Inflammatory macrophage treated with lipopolysaccharide for 4 hours (primary cell): ENCODE results near the gene ZNF691.
A peak's percentile ranks its signal among the peaks of the same experiment; 100 is the strongest.
"Not testable (repeated sequence)": the region's sequence is repeated elsewhere in the genome, so short reads cannot be mapped to it uniquely, and the experiment has no call there.

ENCODE experiments used
- DNase-seq: peaks from one replicate; pipeline ENCODE4 v3.0.0-alpha.2; 2020

ZNF691 gene

GRCh38 chr1:42833981-42834380 lies 12.4 kb upstream of the ZNF691 start:
- DNase-seq, result peak; percentile 49

- DNase-seq, result no peak
Measured at GRCh38 chr1:42834803-42835202, 11.6 kb upstream of the ZNF691 start.

- DNase-seq, result no peak
Measured at GRCh38 chr1:42835422-42835821, 11.0 kb upstream of the ZNF691 start.

GRCh38 chr1:42837709-42838108 lies 8.7 kb upstream of the ZNF691 start:
- peak; percentile 69 for DNase-seq

GRCh38 chr1:42838482-42839190 lies 7.8 kb upstream of the ZNF691 start:
- DNase-seq, result peak; percentile 78

DNA sequence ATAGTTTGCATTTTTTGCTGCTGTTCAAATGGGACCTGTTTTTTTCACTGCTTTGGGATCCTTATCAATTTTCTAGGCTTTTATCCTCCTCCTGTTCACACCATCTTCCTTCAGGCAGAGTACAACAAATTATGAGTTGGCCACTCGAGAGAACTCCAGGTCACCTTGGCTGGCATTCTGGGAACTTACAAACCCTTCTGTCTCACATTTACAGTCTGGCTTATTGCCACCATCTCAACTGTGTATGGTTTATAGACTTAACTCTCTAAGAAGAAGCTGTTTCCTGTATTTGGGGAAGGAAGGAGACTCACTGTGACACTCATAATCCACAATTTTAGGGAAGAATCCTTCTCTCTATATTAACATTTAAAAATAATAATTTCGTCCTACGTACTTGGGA lies 5.4 kb upstream of the ZNF691 start:
- DNase-seq, result no peak

GRCh38 chr1:42841440-42842147 lies 4.8 kb upstream of the ZNF691 start:
- no peak for DNase-seq

- DNase-seq, result peak; percentile 90
Measured at GRCh38 chr1:42844592-42845140, 1.7 kb upstream of the ZNF691 start.

- no peak for DNase-seq
Measured at GRCh38 chr1:42845193-42845592, 1.2 kb upstream of the ZNF691 start.

DNA sequence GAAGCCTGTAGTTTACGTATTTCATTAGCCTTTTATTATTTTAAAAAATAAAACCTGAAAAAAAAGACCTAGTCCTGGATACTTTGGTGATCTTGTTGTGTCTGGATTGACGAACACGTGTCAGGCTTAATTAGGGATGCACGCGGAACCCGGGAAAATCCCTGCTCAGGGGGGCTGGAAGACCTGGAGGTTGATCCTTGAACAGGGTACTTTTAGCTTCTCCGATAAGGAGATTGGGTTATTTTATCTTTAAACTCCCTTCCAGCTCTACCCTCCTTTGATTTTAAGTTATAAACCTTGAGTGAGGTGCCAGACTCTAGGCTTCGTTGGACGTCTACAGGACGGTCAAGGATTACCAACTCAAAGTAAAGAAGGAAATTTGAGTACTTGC lies 552 bp upstream of the ZNF691 start:
- DNase-seq, result no peak

DNA sequence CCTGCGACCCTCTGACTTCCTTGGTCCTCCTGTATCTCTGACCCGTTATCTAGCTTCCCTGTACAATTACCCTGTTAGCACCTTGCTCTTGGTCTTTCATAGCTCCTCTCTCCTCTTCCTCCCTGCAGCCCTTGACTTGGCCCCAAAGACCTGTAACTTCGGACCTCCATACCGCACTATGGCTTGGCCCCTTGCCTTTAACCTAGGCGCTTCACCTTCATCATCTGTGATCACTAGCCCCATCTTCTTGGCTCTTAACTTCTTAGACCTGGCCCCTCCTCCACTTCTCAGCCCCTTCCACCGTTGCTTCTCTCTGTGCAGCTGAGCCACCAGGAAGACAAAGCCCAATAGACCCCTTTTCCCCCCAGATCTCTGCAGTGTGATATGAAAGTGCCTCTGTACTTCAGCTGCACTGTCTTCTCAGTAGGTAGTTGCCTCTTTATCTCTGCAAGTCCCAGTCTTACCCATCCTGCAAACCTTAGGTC lies 740 bp downstream of the ZNF691 start:
- no peak for DNase-seq

GRCh38 chr1:42847721-42848460 lies 1.5 kb downstream of the ZNF691 start:
- DNase-seq, result no peak

GRCh38 chr1:42848823-42849537 lies 2.6 kb downstream of the ZNF691 start:
- no peak for DNase-seq

DNA sequence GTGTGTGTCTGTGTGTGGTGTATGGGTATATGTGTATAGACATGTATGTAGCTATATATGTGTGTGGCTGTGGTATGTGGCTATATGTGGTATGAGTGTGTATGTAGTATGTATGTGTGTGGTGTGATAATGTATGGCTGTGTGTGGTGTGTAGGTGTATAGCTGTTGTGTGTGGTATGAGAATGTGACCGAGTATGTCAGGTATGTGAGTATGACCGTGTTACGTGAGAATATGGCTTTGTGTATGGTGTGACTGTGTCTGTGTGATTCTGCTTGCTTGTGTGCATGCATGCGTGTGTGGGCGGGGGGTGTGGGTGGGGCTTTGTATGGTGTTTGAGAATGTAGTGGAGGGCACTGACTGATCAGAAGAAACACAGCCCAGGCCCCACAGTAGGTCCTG lies 3.5 kb downstream of the ZNF691 start:
- DNase-seq, result no peak

- no peak for DNase-seq
Measured at GRCh38 chr1:42851420-42851819, 5.0 kb downstream of the ZNF691 start.

DNA sequence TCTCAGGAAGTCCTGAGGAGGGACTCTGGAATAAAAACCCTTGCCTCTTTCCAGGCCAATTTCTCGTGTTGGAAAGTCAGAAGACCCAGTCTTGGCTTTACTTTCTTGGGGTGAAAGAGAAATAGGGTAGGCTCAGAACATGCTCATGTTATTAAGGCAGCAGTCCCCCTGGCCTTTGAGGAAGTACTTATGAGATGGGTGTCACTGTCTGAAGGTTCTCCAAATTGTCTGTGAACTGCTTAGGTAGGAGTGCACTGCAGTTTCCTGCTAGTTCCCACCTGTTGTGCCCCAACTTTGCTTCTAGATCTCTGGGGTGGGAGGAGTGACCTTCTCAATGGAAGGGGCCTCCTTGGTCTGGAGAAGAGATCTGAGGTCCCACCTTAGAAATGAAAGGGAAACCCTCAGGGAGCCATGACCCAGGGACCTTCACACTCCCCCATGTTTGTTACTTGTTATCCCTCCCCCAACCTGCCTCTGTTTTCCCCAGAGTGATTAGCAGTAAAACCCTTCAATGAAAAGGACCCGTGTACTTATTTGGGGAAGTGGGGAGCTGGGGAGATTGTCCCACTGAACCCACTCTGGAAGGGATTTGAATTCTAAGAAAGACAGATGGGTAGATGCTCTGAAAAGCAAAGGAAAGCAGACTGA lies 5.7 kb downstream of the ZNF691 start:
- no peak for DNase-seq

GRCh38 chr1:42852608-42852980 lies 6.2 kb downstream of the ZNF691 start:
- no peak for DNase-seq

GRCh38 chr1:42853116-42853884 lies 6.9 kb downstream of the ZNF691 start:
- DNase-seq, result no peak

DNA sequence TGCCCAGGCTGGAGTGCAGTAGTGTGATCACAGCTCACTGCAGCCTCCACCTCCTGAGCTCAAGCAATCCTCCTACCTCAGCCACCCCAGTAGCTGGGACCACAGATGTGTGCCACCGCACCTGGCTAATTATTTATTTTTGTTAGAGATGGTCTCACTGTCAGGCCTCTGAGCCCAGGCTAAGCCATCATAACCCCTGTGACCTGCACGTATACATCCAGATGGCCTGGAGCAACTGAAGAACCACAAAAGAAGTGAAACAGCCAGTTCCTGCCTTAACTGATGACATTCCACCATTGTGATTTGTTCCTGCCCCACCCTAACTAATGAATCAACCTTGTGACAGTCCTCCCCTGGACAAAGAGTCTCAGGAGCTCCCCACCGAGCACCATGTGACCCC lies 10.1 kb downstream of the ZNF691 start:
- DNase-seq, result not testable (repeated sequence)

GRCh38 chr1:42859366-42859765 lies 13.0 kb downstream of the ZNF691 start:
- not testable (repeated sequence) for DNase-seq

DNA sequence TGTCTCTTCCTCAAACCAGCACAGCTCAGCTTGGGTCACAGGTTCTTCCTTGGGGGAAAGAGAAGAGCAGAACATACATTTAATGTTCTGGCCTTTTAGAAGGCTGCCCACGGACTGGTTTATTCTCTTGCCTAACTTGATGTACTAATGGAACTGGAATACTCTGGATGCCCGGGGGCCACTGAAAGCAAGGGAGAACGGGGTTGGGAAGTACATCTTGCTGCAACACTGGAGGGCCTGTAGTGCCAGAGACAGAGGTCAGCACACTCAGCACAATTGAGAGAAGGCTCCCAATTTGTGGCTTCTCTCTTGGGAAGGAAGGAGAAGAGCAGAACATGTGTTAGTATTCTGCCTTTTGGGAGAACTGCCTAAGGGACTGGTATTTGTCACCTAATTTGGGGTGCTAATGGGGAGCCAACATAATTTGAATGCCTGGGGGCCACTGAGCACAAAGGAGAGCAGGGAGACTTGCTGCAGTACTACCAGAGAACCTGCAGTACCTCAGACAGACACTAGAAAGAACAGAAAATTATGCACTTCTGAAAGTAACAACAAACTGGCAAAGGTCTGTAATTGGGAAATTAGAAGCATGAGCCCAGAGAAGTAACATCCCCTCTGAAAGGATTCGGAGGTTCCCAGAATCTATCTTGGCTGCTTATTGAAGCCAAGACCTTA lies 14.1 kb downstream of the ZNF691 start:
- DNase-seq, result no peak
